Testis (tissue), 3 donors: Measurements from ENCODE around the gene SPATA6L. TPM values are rescaled to one million over a fixed set of nuclear protein-coding genes. Genes with fewer than 3 reads are reported as not detected.

ENCODE experiments used
- DNase-seq: peaks from one replicate; pipeline ENCODE4 v3.0.0-alpha.2; 2019
- H3K27ac ChIP-seq, 2 donors: fragments of 200-600 bp; sonication (generic); one replicate each; pipeline ENCODE4 v1.5.1; 2019
- H3K27me3 ChIP-seq: fragments of 200-600 bp; sonication (generic); one replicate; pipeline ENCODE4 v1.5.1; 2019
- H3K36me3 ChIP-seq: fragments of 200-600 bp; sonication (generic); one replicate; pipeline ENCODE4 v1.5.1; 2017; ENCODE audit warnings: low read depth; ENCODE audit errors: missing control alignments
- H3K4me1 ChIP-seq: fragments of 200-600 bp; sonication (generic); one replicate; pipeline ENCODE4 v1.5.1; 2019
- H3K4me3 ChIP-seq, 2 donors: fragments of 200-600 bp; sonication (generic); one replicate each; pipeline ENCODE4 v1.5.1; 2017 to 2019
- H3K9me3 ChIP-seq: fragments of 200-600 bp; sonication (generic); one replicate; pipeline ENCODE4 v1.5.1; 2017
- CTCF ChIP-seq, 3 experiments: fragments of 450-650 bp in 2 of 3; fragments of 200-600 bp in 1 of 3; sonication (generic) in 1 of 3; IDR thresholded peaks; one replicate each; pipeline ENCODE4 v1.5.1; 2016 to 2019; ENCODE audit warnings: antibody characterized with exemption in 3 of 3, mild to moderate bottlenecking in 2 of 3, moderate library complexity in 1 of 3
- POLR2A ChIP-seq: fragments of 450-650 bp; IDR thresholded peaks from one replicate; pipeline ENCODE4 v1.6.1; 2017; ENCODE audit warnings: antibody characterized with exemption, mild to moderate bottlenecking, moderate library complexity
- WGBS, 2 donors: methylation state at CpG; one replicate each; pipeline ENCODE4 v1.1.5; 2018; 5-methylcytosine and 5-hydroxymethylcytosine counted together
- intact Hi-C: fragments of 100-400 bp; cut with DNase I; formaldehyde crosslinking; loops from one replicate; pipeline ENCODE4 v1.15.1; 2023; ENCODE audit warnings: low total_unique reads
- polyA plus RNA-seq: library from polyadenylated mRNA; stranded (reverse); fragments of 350-450 nt; fragmentation: Illumina TruSeq; extraction: RNeasy Lipid Tissue Mini Kit (QIAGEN cat#74804); gene quantifications from one replicate; pipeline ENCODE4 v1.2.3, GENCODE V29; 2014; ENCODE audit warnings: low read depth, low replicate concordance; ENCODE audit not compliant: insufficient read depth
- total RNA-seq, 2 donors: library from RNA; depleted of rRNA; stranded (reverse); fragments of >200 nt; gene quantifications; one replicate each; pipeline ENCODE4 v1.2.3, GENCODE V29; 2016

SPATA6L gene
- total and polyA plus RNA-seq, 3 donors from 2014 or later: 12.8 to 42.3 (median 27.5) TPM

DNA sequence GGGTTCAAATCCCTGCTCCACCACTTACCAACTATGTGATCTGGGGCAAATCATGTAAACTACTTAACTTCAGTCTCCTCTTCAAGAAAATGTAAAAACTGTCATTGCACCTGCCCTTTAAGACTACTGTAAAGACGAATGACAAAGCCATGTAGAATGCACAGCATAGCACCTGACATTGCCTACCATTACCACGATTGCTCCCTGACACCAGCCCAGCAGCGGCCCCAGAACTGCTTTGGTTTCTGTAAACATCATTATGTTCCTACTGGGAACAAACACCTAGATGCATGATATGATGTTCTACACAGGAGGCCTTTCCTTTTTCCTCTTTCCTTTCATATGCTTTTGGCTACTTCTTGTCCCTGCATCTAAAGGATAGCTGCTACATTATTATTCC is 27.3 kb downstream of the SPATA6L start:
- Histone ChIP-seq H3K4me1 (no peaks in the 10 kb centered on the region), H3K27me3 (no peaks in the 10 kb centered on the region), H3K27ac (no peak overlapping the region), H3K4me3 (no peak overlapping the region), H3K9me3 (no peaks in the 10 kb centered on the region), H3K36me3 (no peaks in the 10 kb centered on the region)
- no peak for TF ChIP-seq POLR2A
- DNase-seq: no peak
- WGBS, 2 donors: 75 to 80% methylated on average over 3 of the region's 3 CpGs
- intact Hi-C loops: no loop called here

DNA sequence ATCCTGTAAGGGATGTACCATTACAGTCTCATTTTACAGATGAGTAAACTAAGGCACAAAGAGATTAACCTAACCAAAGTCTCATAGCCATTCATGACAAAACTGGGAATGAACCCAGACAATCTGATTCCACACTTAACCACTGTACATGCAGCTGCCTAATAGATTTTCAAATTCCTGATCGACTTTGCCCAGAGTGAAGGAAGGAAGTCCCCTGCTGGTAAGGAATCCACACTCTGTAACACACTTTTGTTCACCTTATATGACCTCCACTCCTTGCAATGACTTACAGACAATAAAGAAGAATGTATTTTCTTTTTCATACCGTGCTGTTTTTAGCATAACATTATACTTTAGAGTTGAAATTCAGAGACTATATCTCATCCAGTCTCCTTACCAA is 35.4 kb downstream of the SPATA6L start:
- WGBS, 2 donors: 60 to 62% methylated on average over 2 of the region's 2 CpGs
- TF ChIP-seq POLR2A (no peak), CTCF (IDR thresholded peaks at IDR 0.05) (no peak)
- Histone ChIP-seq H3K27me3 (no peaks in the 10 kb centered on the region), H3K9me3 (no peaks in the 10 kb centered on the region), H3K27ac (no peak overlapping the region), H3K4me1 (no peaks in the 10 kb centered on the region), H3K4me3 (no peak overlapping the region), H3K36me3 (no peaks in the 10 kb centered on the region)
- no peak for DNase-seq
- intact Hi-C loops: no loop called here

GRCh38 chr9:4622016-4622415 is 44.3 kb downstream of the SPATA6L start:
- H3K27me3 ChIP-seq: no peaks in the 10 kb centered on the region
- H3K9me3 ChIP-seq: no peaks in the 10 kb centered on the region
- DNase-seq: no peak
- no peak overlapping the region for H3K4me3 ChIP-seq
- WGBS, 2 donors: 82 to 88% methylated on average over 10 of the region's 10 CpGs
- H3K36me3 ChIP-seq: no peaks in the 10 kb centered on the region
- intact Hi-C loops: no loop called here
- no peak overlapping the region for H3K27ac ChIP-seq
- H3K4me1 ChIP-seq: no peaks in the 10 kb centered on the region
- TF ChIP-seq CTCF (IDR thresholded peaks at IDR 0.05): no peak
- no peak for TF ChIP-seq POLR2A

DNA sequence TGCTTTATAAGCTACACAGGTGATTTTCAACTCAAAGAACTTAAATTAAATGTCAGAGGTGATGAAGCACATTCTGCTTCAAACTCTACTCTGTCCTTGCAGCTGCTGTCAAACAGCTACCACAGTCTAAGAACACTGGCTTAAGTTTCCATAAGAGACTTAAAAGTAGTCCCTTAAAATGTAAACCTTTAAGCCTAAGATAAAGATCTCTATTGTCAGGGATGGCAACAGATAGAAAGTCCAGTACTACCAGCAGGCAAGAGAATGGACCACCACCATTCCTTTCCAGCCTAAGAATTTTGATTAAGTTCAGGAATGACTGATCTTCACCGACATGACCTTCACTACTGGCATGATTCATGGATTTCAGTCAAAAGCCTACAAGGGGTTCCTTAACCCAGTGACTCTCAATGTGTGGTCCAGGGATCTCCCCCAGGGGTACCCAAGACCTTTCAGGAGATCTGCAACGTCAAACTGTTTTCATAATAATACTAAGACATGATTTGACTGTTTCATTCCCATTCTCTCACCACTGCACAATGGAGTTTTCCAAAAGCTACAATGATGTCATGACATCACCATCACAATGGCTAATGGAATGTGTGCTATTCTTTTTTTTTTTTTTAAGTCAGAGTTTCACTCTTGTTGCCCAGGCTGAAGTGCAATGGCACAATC is 45.3 kb downstream of the SPATA6L start:
- Histone ChIP-seq H3K27ac (no peak overlapping the region), H3K36me3 (no peaks in the 10 kb centered on the region), H3K4me1 (no peaks in the 10 kb centered on the region), H3K4me3 (no peak overlapping the region), H3K9me3 (no peaks in the 10 kb centered on the region), H3K27me3 (no peaks in the 10 kb centered on the region)
- 68 to 78% methylated on average over 2 of the region's 2 CpGs for WGBS, 2 donors
- no peak for DNase-seq
- TF ChIP-seq POLR2A: no peak
- TF ChIP-seq CTCF (IDR thresholded peaks at IDR 0.05): no peak
- intact Hi-C loops: no loop called here

DNA sequence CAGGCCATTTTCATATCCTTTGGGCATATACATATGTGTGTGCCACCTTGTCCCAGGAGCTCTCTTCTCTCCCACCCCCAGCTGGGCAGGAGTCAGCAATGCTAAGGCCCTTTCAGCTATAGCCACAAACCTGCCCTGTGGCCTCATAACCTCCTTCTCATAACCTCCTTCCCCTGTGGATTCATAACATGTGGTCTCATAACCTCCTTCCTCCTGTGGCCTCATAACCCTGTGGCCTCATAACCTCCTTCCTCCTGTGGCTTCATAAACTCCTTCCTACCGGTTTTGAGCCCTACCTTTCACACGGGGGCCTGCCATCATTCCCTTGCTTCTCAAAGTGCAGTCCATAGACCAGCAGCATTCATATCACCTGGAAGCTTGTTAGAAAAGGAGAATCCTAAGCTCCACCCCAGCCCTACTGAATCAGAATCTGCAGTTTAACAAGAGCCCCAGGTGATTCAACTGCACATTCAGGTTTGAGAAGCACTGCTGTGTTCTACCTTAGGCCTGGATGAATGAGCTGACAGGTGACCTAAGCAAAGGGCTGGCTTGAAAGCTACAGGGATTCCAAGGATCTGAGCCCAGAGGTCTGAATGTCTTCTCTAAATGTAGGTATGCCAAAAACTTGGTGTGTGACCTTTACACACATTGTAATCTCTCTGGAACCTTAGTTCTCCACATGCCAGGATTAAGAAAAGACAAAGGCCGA is 46.1 kb downstream of the SPATA6L start:
- no peak overlapping the region for H3K27ac ChIP-seq
- WGBS, 2 donors: 89 to 95% methylated on average over 3 of the region's 3 CpGs
- H3K4me3 ChIP-seq: no peak overlapping the region
- TF ChIP-seq POLR2A (no peak), CTCF (IDR thresholded peaks at IDR 0.05) (no peak)
- intact Hi-C loops: no loop called here
- no peaks in the 10 kb centered on the region for H3K4me1 ChIP-seq
- no peaks in the 10 kb centered on the region for H3K27me3 ChIP-seq
- H3K36me3 ChIP-seq: no peaks in the 10 kb centered on the region
- no peak for DNase-seq
- H3K9me3 ChIP-seq: no peaks in the 10 kb centered on the region
